RWPE1 (cell line): ENCODE data around the gene CDH13.

Experiments
- CTCF ChIA-PET: fragments of 350-600 bp; sonication (Branson Sonifier 250); formaldehyde crosslinking; extraction: SDS; loops from one replicate; lab custom pipeline; 2021; lab: Yijun Ruan, JAX
- POLR2A ChIA-PET: fragments of 400-600 bp; formaldehyde crosslinking; extraction: SDS; loops from one replicate; lab custom pipeline; 2020; ENCODE audit warnings: antibody characterized with exemption; ENCODE audit not compliant: low non-redundant PET; lab: Yijun Ruan, JAX
- DNase-seq: peaks from one replicate; pipeline ENCODE4 v3.0.0; 2012; ENCODE audit warnings: low spot score
- H3K27ac ChIP-seq: fragments of 450-650 bp; 2 replicates; pipeline ENCODE4 v1.5.1; 2017
- CTCF ChIP-seq: fragments of 450-650 bp; conservative IDR thresholded peaks from 2 replicates; pipeline ENCODE4 v1.5.1; 2017; ENCODE audit warnings: low read depth, mild to moderate bottlenecking

CDH13 gene

GRCh38 chr16:83588070-83588469 lies 961.3 kb downstream of the CDH13 start:
- POLR2A ChIA-PET: no interaction called here
- no peak for TF ChIP-seq CTCF
- CTCF ChIA-PET: no interaction called here
- no peak for DNase-seq
- H3K27ac ChIP-seq: no peak overlapping the region

- H3K27ac ChIP-seq: no peak overlapping the region
- TF ChIP-seq CTCF: no peak
- ChIA-PET CTCF (no interaction called here), POLR2A (no interaction called here)
- DNase-seq: no peak
These were observed 962.8 kb downstream of the CDH13 start for GRCh38 chr16:83589576-83589975.

- no peak for TF ChIP-seq CTCF
- DNase-seq: no peak
- no peak overlapping the region for H3K27ac ChIP-seq
- POLR2A ChIA-PET: no interaction called here
- CTCF ChIA-PET: no interaction called here
These were observed 966.0 kb downstream of the CDH13 start for GRCh38 chr16:83592778-83593177.

- H3K27ac ChIP-seq: no peak overlapping the region
- DNase-seq: no peak
- POLR2A ChIA-PET: no interaction called here
- TF ChIP-seq CTCF: no peak
- CTCF ChIA-PET: no interaction called here
These were observed 973.2 kb downstream of the CDH13 start for GRCh38 chr16:83599789-83600462.

- no peak for DNase-seq
- ChIA-PET POLR2A (no interaction called here), CTCF (no interaction called here)
- TF ChIP-seq CTCF: no peak
- no peak overlapping the region for H3K27ac ChIP-seq
These were observed 976.3 kb downstream of the CDH13 start for GRCh38 chr16:83602761-83603722.

- no peak for DNase-seq
- POLR2A ChIA-PET: no interaction called here
- CTCF ChIA-PET: interaction anchor here (0.7 kb wide), 1 partner anchor 93 kb away, joined by 3 read pairs; no protein-coding TSS in a partner anchor
- TF ChIP-seq CTCF: no peak
- H3K27ac ChIP-seq: no peak overlapping the region
These were observed 977.2 kb downstream of the CDH13 start for GRCh38 chr16:83603723-83604570.
